ENCODE data around the gene ACP2. TPM values are rescaled to one million over a fixed set of nuclear protein-coding genes. Genes with fewer than 3 reads are reported as not detected.
A peak's percentile ranks its signal among the peaks of the same experiment; 100 is the strongest.

Gene ACP2
- polyA plus RNA-seq, 6 donors from 2014 or later = 1.6 to 8.1 (median 2.2) TPM; not detected in 1

- Mint-ChIP-seq H3K4me1 (peaks cover 34 to 43% (median 42%) of the 10 kb centered on the region in 3 donors), H3K4me3 (peak overlapping the region in 1 of 8 donors; percentile 67), H3K27ac (no peak overlapping the region), H3K27me3 (no peaks in the 10 kb centered on the region), H3K36me3 (peaks cover 8 to 16% of the 10 kb centered on the region in 2 donors), H3K9me3 (no peaks in the 10 kb centered on the region)
- ATAC-seq (ENCODE audit: low read depth in 2 of 2) (no peak), DNase-seq (no peak)
Observed at GRCh38 chr11:47274495-47275235, 26.1 kb upstream of the ACP2 start.

GRCh38 chr11:47272706-47273105, 24.1 kb upstream of the ACP2 start:
- peaks cover 8% of the 10 kb centered on the region in 2 donors for H3K36me3 Mint-ChIP-seq
- H3K27ac Mint-ChIP-seq = peak overlapping the region in 4 of 6 donors; percentile 2 to 78 (median 24)
- H3K27me3 Mint-ChIP-seq = no peaks in the 10 kb centered on the region
- no peak for ATAC-seq (ENCODE audit: low read depth in 2 of 2)
- DNase-seq = no peak
- no peaks in the 10 kb centered on the region for H3K9me3 Mint-ChIP-seq
- peak overlapping the region; percentile 68 to 95 (median 86) for H3K4me3 Mint-ChIP-seq
- H3K4me1 Mint-ChIP-seq = peaks cover 45 to 58% (median 57%) of the 10 kb centered on the region in 3 donors

- Mint-ChIP-seq H3K36me3 (peaks cover 8% of the 10 kb centered on the region in 2 donors), H3K27me3 (no peaks in the 10 kb centered on the region), H3K4me1 (peaks cover 45 to 62% (median 57%) of the 10 kb centered on the region in 3 donors), H3K27ac (peak overlapping the region; percentile 8 to 84 (median 70)), H3K9me3 (no peaks in the 10 kb centered on the region), H3K4me3 (peak overlapping the region; percentile 68 to 95 (median 86))
- ATAC-seq (ENCODE audit: low read depth in 2 of 2) = no peak
- DNase-seq = no peak
Observed at GRCh38 chr11:47271961-47272661, 23.5 kb upstream of the ACP2 start.

- ATAC-seq (ENCODE audit: low read depth in 2 of 2) = no peak
- no peaks in the 10 kb centered on the region for H3K9me3 Mint-ChIP-seq
- H3K4me3 Mint-ChIP-seq = peak overlapping the region; percentile 68 to 95 (median 89)
- H3K36me3 Mint-ChIP-seq = peaks cover 3 to 6% of the 10 kb centered on the region in 2 donors
- H3K27ac Mint-ChIP-seq = peak overlapping the region; percentile 0 to 95 (median 40)
- DNase-seq = no peak
- H3K27me3 Mint-ChIP-seq = no peaks in the 10 kb centered on the region
- H3K4me1 Mint-ChIP-seq = peaks cover 45 to 63% (median 56%) of the 10 kb centered on the region in 3 donors
Observed at GRCh38 chr11:47271328-47271727, 22.7 kb upstream of the ACP2 start.

GRCh38 chr11:47270331-47271271, 22.0 kb upstream of the ACP2 start:
- Mint-ChIP-seq H3K27me3 (no peaks in the 10 kb centered on the region), H3K36me3 (no peaks in the 10 kb centered on the region), H3K4me1 (peaks cover 41 to 69% (median 51%) of the 10 kb centered on the region in 3 donors), H3K4me3 (peak overlapping the region; percentile 80 to 95 (median 91)), H3K9me3 (no peaks in the 10 kb centered on the region), H3K27ac (peak overlapping the region in 5 of 6 donors; percentile 1 to 95 (median 71))
- no peak for ATAC-seq (ENCODE audit: low read depth in 2 of 2)
- DNase-seq = peak; percentile 15

GRCh38 chr11:47269829-47270305, 21.3 kb upstream of the ACP2 start, which contains the start of gene MADD:
MADD (plus strand) TSS chr11:47270133.
- DNase-seq (peak; percentile 92), ATAC-seq (ENCODE audit: low read depth in 2 of 2) (peak; percentile 81 to 83)
- H3K4me3 Mint-ChIP-seq = peak within 1 kb of the TSS; percentile 80 to 98 (median 96)
- H3K27me3 Mint-ChIP-seq = no peaks in the 10 kb centered on the region
- no peaks in the 10 kb centered on the region for H3K9me3 Mint-ChIP-seq
- peaks cover 41 to 76% (median 49%) of the 10 kb centered on the region in 3 donors for H3K4me1 Mint-ChIP-seq
- H3K36me3 Mint-ChIP-seq = no peaks in the 10 kb centered on the region
- H3K27ac Mint-ChIP-seq = peak within 1 kb of the TSS; percentile 76 to 97 (median 95)

- ATAC-seq (ENCODE audit: low read depth in 2 of 2) (peak; percentile 61 to 62), DNase-seq (peak; percentile 82)
- peak overlapping the region; percentile 76 to 97 (median 95) for H3K27ac Mint-ChIP-seq
- H3K36me3 Mint-ChIP-seq = no peaks in the 10 kb centered on the region
- H3K4me1 Mint-ChIP-seq = peaks cover 36 to 73% (median 43%) of the 10 kb centered on the region in 3 donors
- no peaks in the 10 kb centered on the region for H3K9me3 Mint-ChIP-seq
- H3K27me3 Mint-ChIP-seq = no peaks in the 10 kb centered on the region
- peak overlapping the region; percentile 80 to 98 (median 96) for H3K4me3 Mint-ChIP-seq
Observed at GRCh38 chr11:47269002-47269828, 20.6 kb upstream of the ACP2 start.

- no peaks in the 10 kb centered on the region for H3K36me3 Mint-ChIP-seq
- peak overlapping the region; percentile 80 to 98 (median 96) for H3K4me3 Mint-ChIP-seq
- peak overlapping the region; percentile 76 to 97 (median 95) for H3K27ac Mint-ChIP-seq
- no peaks in the 10 kb centered on the region for H3K27me3 Mint-ChIP-seq
- DNase-seq = no peak
- H3K9me3 Mint-ChIP-seq = no peaks in the 10 kb centered on the region
- ATAC-seq (ENCODE audit: low read depth in 2 of 2) = no peak
- peaks cover 35 to 66% (median 42%) of the 10 kb centered on the region in 3 donors for H3K4me1 Mint-ChIP-seq
Observed at GRCh38 chr11:47268448-47269001, 19.9 kb upstream of the ACP2 start.

GRCh38 chr11:47267876-47268275, 19.3 kb upstream of the ACP2 start:
- H3K36me3 Mint-ChIP-seq = no peaks in the 10 kb centered on the region
- DNase-seq = no peak
- H3K27ac Mint-ChIP-seq = peak overlapping the region in 1 of 6 donors; percentile 97
- H3K4me1 Mint-ChIP-seq = peaks cover 34 to 60% (median 38%) of the 10 kb centered on the region in 3 donors
- no peaks in the 10 kb centered on the region for H3K27me3 Mint-ChIP-seq
- H3K4me3 Mint-ChIP-seq = peak overlapping the region in 6 of 8 donors; percentile 94 to 98 (median 96)
- H3K9me3 Mint-ChIP-seq = no peaks in the 10 kb centered on the region
- no peak for ATAC-seq (ENCODE audit: low read depth in 2 of 2)

GRCh38 chr11:47264521-47264920, 15.9 kb upstream of the ACP2 start:
- no peak for DNase-seq
- no peaks in the 10 kb centered on the region for H3K36me3 Mint-ChIP-seq
- H3K9me3 Mint-ChIP-seq = no peaks in the 10 kb centered on the region
- peaks cover 11 to 36% (median 18%) of the 10 kb centered on the region in 3 donors for H3K4me1 Mint-ChIP-seq
- no peak for ATAC-seq (ENCODE audit: low read depth in 2 of 2)
- H3K27ac Mint-ChIP-seq = peak overlapping the region in 1 of 6 donors; percentile 35
- H3K27me3 Mint-ChIP-seq = no peaks in the 10 kb centered on the region
- peak overlapping the region in 1 of 8 donors; percentile 36 for H3K4me3 Mint-ChIP-seq

GRCh38 chr11:47264119-47264518, 15.5 kb upstream of the ACP2 start:
- DNase-seq (no peak), ATAC-seq (ENCODE audit: low read depth in 2 of 2) (no peak)
- H3K27ac Mint-ChIP-seq = peak overlapping the region in 1 of 6 donors; percentile 35
- no peaks in the 10 kb centered on the region for H3K36me3 Mint-ChIP-seq
- no peaks in the 10 kb centered on the region for H3K9me3 Mint-ChIP-seq
- peaks cover 11 to 35% (median 20%) of the 10 kb centered on the region in 3 donors for H3K4me1 Mint-ChIP-seq
- H3K27me3 Mint-ChIP-seq = no peaks in the 10 kb centered on the region
- H3K4me3 Mint-ChIP-seq = peak overlapping the region in 1 of 8 donors; percentile 36

Data from naive B cell (primary cell).